IMR-90 (cell line): ENCODE data around the gene TBC1D1. TPM values are rescaled to one million over a fixed set of nuclear protein-coding genes. Genes with fewer than 3 reads are reported as not detected.

Source experiments
- ATAC-seq: fragments of 200-7000 bp; cut with Tn5 transposase; 2 replicates; pipeline ENCODE4 v1.9.1; 2020; ENCODE audit warnings: low read depth, mild to moderate bottlenecking, moderate library complexity
- BruUV-seq: library from RNA; stranded (reverse); fragments of 400-500 nt; replicated peaks from 2 replicates; lab custom pipeline; 2021; lab: Mats Ljungman, UMichigan
- CTCF ChIA-PET: fragments of 300-600 bp; formaldehyde crosslinking; extraction: SDS; loops from one replicate; lab custom pipeline; 2021; ENCODE audit warnings: antibody characterized with exemption; lab: Yijun Ruan, JAX
- POLR2A ChIA-PET: fragments of 300-600 bp; sonication (Branson Sonifier 250); formaldehyde crosslinking; loops from one replicate; lab custom pipeline; 2022; ENCODE audit warnings: antibody characterized with exemption; ENCODE audit not compliant: unreplicated experiment; lab: Charles Lee
- DNase-seq: peaks from one replicate; pipeline ENCODE4 v3.0.0; 2013
- H2AFZ ChIP-seq: replicated peaks from 2 replicates; pipeline ENCODE3; 2013; ENCODE audit warnings: low read length, mild to moderate bottlenecking; ENCODE audit not compliant: poor library complexity
- H2AK5ac ChIP-seq: 2 replicates; pipeline ENCODE4 v1.6.1; 2013; ENCODE audit warnings: low read depth, low read length, inconsistent platforms
- H2AK9ac ChIP-seq: replicated peaks from 2 replicates; pipeline ENCODE3; 2013; ENCODE audit warnings: mild to moderate bottlenecking, low read depth, low read length, moderate library complexity; ENCODE audit not compliant: poor library complexity
- H2BK120ac ChIP-seq: 2 replicates; pipeline ENCODE4 v1.6.1; 2013; ENCODE audit warnings: low read depth, low read length, inconsistent platforms
- H2BK15ac ChIP-seq: 3 replicates; pipeline ENCODE4 v1.6.1; 2013; ENCODE audit warnings: low read depth, low read length, inconsistent platforms
- H2BK20ac ChIP-seq: 2 replicates; pipeline ENCODE4 v1.6.1; 2013; ENCODE audit warnings: low read depth, mild to moderate bottlenecking, inconsistent platforms, low read length, moderate library complexity
- H2BK5ac ChIP-seq: 2 replicates; pipeline ENCODE4 v1.6.1; 2013; ENCODE audit warnings: mild to moderate bottlenecking, low read depth, low read length, inconsistent platforms; ENCODE audit not compliant: poor library complexity, severe bottlenecking
- H3K14ac ChIP-seq: replicated peaks from 2 replicates; pipeline ENCODE4 v1.6.1; 2013; ENCODE audit warnings: low read depth, low read length, inconsistent platforms
- H3K18ac ChIP-seq: 2 replicates; pipeline ENCODE4 v1.6.1; 2013; ENCODE audit warnings: low read depth, low read length, control low read depth
- H3K23ac ChIP-seq: 2 replicates; pipeline ENCODE4 v1.6.1; 2013; ENCODE audit warnings: low read depth, low read length, inconsistent platforms
- H3K27ac ChIP-seq: 2 replicates; pipeline ENCODE4 v1.5.1; 2013; ENCODE audit warnings: mild to moderate bottlenecking, control low read depth, low read length; ENCODE audit not compliant: insufficient read depth
- H3K27me3 ChIP-seq: 2 replicates; pipeline ENCODE4 v1.6.1; 2013; ENCODE audit warnings: low read length; ENCODE audit not compliant: control insufficient read depth, insufficient read depth
- H3K36me3 ChIP-seq: 2 replicates; pipeline ENCODE4 v1.6.1; 2013; ENCODE audit warnings: low read length, mixed read lengths; ENCODE audit not compliant: control insufficient read depth, insufficient read depth
- H3K4ac ChIP-seq: 2 replicates; pipeline ENCODE4 v1.6.1; 2013; ENCODE audit warnings: low read depth, low read length, inconsistent platforms
- H3K4me1 ChIP-seq: 2 replicates; pipeline ENCODE4 v1.6.1; 2013; ENCODE audit warnings: low read length, mixed read lengths; ENCODE audit not compliant: control insufficient read depth, insufficient read depth
- H3K4me2 ChIP-seq: 2 replicates; pipeline ENCODE4 v1.6.1; 2013; ENCODE audit warnings: low read depth, mild to moderate bottlenecking, control low read depth, low read length, moderate library complexity
- H3K4me3 ChIP-seq: 2 replicates; pipeline ENCODE4 v1.5.1; 2013; ENCODE audit warnings: low read depth, mild to moderate bottlenecking, control low read depth, low read length, moderate library complexity; ENCODE audit not compliant: insufficient read depth
- H3K56ac ChIP-seq: 2 replicates; pipeline ENCODE4 v1.6.1; 2013; ENCODE audit warnings: low read length, inconsistent platforms; ENCODE audit not compliant: insufficient read depth; ENCODE audit errors: extremely low read depth
- H3K79me1 ChIP-seq, 2 experiments: 2 replicates each; pipeline ENCODE4 v1.6.1; 2013; ENCODE audit warnings: low read length in 2 of 2, inconsistent platforms in 1 of 2, low read depth in 1 of 2
- H3K9ac ChIP-seq: 2 replicates; pipeline ENCODE4 v1.6.1; 2013; ENCODE audit warnings: low read depth, low read length, control low read depth
- H3K9me1 ChIP-seq: 2 replicates; pipeline ENCODE4 v1.6.1; 2013; ENCODE audit warnings: low read length, inconsistent platforms; ENCODE audit not compliant: insufficient read depth
- H3K9me3 ChIP-seq: 2 replicates; pipeline ENCODE4 v1.6.1; 2013; ENCODE audit warnings: low read length; ENCODE audit not compliant: control insufficient read depth, insufficient read depth
- H4K20me1 ChIP-seq: 2 replicates; pipeline ENCODE4 v1.6.1; 2013; ENCODE audit warnings: low read length, inconsistent platforms; ENCODE audit not compliant: insufficient read depth
- H4K5ac ChIP-seq: 2 replicates; pipeline ENCODE4 v1.6.1; 2013; ENCODE audit warnings: mild to moderate bottlenecking, low read depth, low read length, control low read depth
- H4K8ac ChIP-seq, 2 experiments: 2 replicates each; pipeline ENCODE4 v1.6.1; 2013; ENCODE audit warnings: low read depth in 2 of 2, low read length in 2 of 2, control low read depth in 1 of 2, inconsistent platforms in 1 of 2
- H4K91ac ChIP-seq: 2 replicates; pipeline ENCODE4 v1.6.1; 2013; ENCODE audit warnings: low read depth, low read length, inconsistent platforms; ENCODE audit not compliant: insufficient read depth
- BHLHE40 ChIP-seq: fragments of 150-350 bp; IDR thresholded peaks from 2 replicates; pipeline ENCODE4 v1.6.1; 2016; ENCODE audit warnings: mild to moderate bottlenecking, low read depth, low read length
- CEBPB ChIP-seq: IDR thresholded peaks from 2 replicates; pipeline ENCODE4 v1.6.1; 2012; ENCODE audit warnings: low read depth, low read length, improper control_type of control experiment
- CHD1 ChIP-seq: IDR thresholded peaks from 2 replicates; pipeline ENCODE4 v1.6.1; 2012; ENCODE audit warnings: low read depth, low read length, improper control_type of control experiment
- ELK1 ChIP-seq: fragments of 150-350 bp; IDR thresholded peaks from 2 replicates; pipeline ENCODE4 v1.6.1; 2016; ENCODE audit warnings: low read depth, mild to moderate bottlenecking, low read length, moderate library complexity, borderline replicate concordance
- FOS ChIP-seq: fragments of 150-350 bp; IDR thresholded peaks from 2 replicates; pipeline ENCODE4 v1.6.1; 2016; ENCODE audit warnings: low read depth, low read length
- MAZ ChIP-seq: IDR thresholded peaks from 2 replicates; pipeline ENCODE4 v1.6.1; 2012; ENCODE audit warnings: low read depth, mild to moderate bottlenecking, low read length, improper control_type of control experiment, moderate library complexity, borderline replicate concordance
- MXI1 ChIP-seq: IDR thresholded peaks from 2 replicates; pipeline ENCODE4 v1.6.1; 2012; ENCODE audit warnings: low read depth, mild to moderate bottlenecking, low read length, moderate library complexity, borderline replicate concordance
- POLR2A ChIP-seq: IDR thresholded peaks from 2 replicates; pipeline ENCODE4 v1.6.1; 2012; ENCODE audit warnings: mild to moderate bottlenecking, low read depth, low read length
- RCOR1 ChIP-seq: IDR thresholded peaks from 2 replicates; pipeline ENCODE4 v1.6.1; 2012; ENCODE audit warnings: mild to moderate bottlenecking, low read length, improper control_type of control experiment; ENCODE audit not compliant: insufficient replicate concordance
- RFX5 ChIP-seq: IDR thresholded peaks from 2 replicates; pipeline ENCODE4 v1.8.0; 2012; ENCODE audit warnings: low read depth, mild to moderate bottlenecking, low read length, moderate library complexity
- USF2 ChIP-seq: fragments of 150-350 bp; IDR thresholded peaks from 2 replicates; pipeline ENCODE4 v1.6.1; 2017; ENCODE audit warnings: mild to moderate bottlenecking, antibody characterized with exemption, low read length, low read depth
- WGBS, 2 experiments: methylation state at CpG; one replicate each; pipeline versions ENCODE4 v1.1.5 to v1.1.7; 2013; ENCODE audit warnings: missing lambda C conversion rate in 2 of 2; ENCODE audit not compliant: insufficient read length in 1 of 2; ENCODE audit errors: extremely low coverage in 2 of 2; 5-methylcytosine and 5-hydroxymethylcytosine counted together
- dilution Hi-C: fragments of 300-500 bp; cut with HindIII; formaldehyde crosslinking; loops from one replicate; pipeline ENCODE4 v1.14.3; 2018; ENCODE audit warnings: low sequenced_read_pairs; ENCODE audit not compliant: unreplicated experiment
- in situ Hi-C: fragments of 300-500 bp; cut with MboI; formaldehyde crosslinking; loops from 3 replicates; pipeline ENCODE4 v1.14.3; 2019; ENCODE audit warnings: low sequenced_read_pairs, inconsistent platforms, mixed read lengths
- intact Hi-C: fragments of 100-400 bp; cut with micrococcal nuclease; formaldehyde crosslinking; loops from 2 replicates; pipeline ENCODE4 v1.10.0; 2022
- polyA plus RNA-seq, 3 experiments: library from polyadenylated mRNA; depleted of rRNA; stranded (reverse); fragments of >200 nt; gene quantifications; 2 replicates each; pipeline ENCODE4 v1.2.3, GENCODE V29; 2012; ENCODE audit warnings: low replicate concordance in 1 of 3
- total RNA-seq: library from RNA; depleted of rRNA; stranded (reverse); fragments of >200 nt; gene quantifications from 2 replicates; pipeline ENCODE4 v1.2.3, GENCODE V29; 2012

The TBC1D1 gene
- total and polyA plus RNA-seq, 2 of the 4 experiments (the other 2 are of a cell fraction): 42.4 to 104 TPM

GRCh38 chr4:38111024-38111423, 220.1 kb downstream of the TBC1D1 start:
- Histone ChIP-seq H3K27me3 (no peaks in the 10 kb centered on the region), H3K9me3 (no peaks in the 10 kb centered on the region), H4K8ac (no peak overlapping the region), H3K4ac (no peak overlapping the region), H3K36me3 (no peaks in the 10 kb centered on the region; the same call in 1 of the 2 replicates), H4K5ac (no peak overlapping the region), H2AFZ (no peak overlapping the region), H3K4me1 (peaks cover 17% of the 10 kb centered on the region), H3K23ac (no peak overlapping the region), H2BK120ac (no peak overlapping the region), H4K91ac (no peak overlapping the region), H2BK5ac (no peak overlapping the region), H3K14ac (peak overlapping the region; percentile 65; the same call in 1 of the 2 replicates), H2AK9ac (no peak overlapping the region), H3K9me1 (peaks cover 15% of the 10 kb centered on the region), H2BK20ac (no peak overlapping the region), H3K4me3 (no peak overlapping the region), H3K79me1 (peaks cover 5 to 25% of the 10 kb centered on the region in 2 experiments; a peak in 3 of 4 replicates), H2AK5ac (peak overlapping the region; percentile 45; the same call in 1 of the 2 replicates), H2BK15ac (no peak overlapping the region), H3K56ac (no peak overlapping the region), H3K9ac (no peak overlapping the region), H3K4me2 (no peak overlapping the region), H3K27ac (no peak overlapping the region), H3K18ac (no peak overlapping the region), H4K20me1 (no peaks in the 10 kb centered on the region)
- intact Hi-C loops (no loop called here), in situ Hi-C loops (no loop called here), dilution Hi-C loops (no loop called here)
- DNase-seq (no peak), ATAC-seq (no peak)
- ChIA-PET POLR2A (no interaction called here), CTCF (interaction anchor here (0.8 kb wide), 2 partner anchors 13 to 21 kb away, joined by 3 to 6 read pairs; no protein-coding TSS in a partner anchor)
- WGBS, 2 experiments: no CpG with 5 or more reads among the region's 7 CpGs
- no TSS peak for BruUV-seq
- TF ChIP-seq RCOR1 (no peak), MXI1 (no peak), MAZ (no peak), CEBPB (no peak), POLR2A (no peak), BHLHE40 (no peak), USF2 (no peak), RFX5 (no peak), ELK1 (no peak), CHD1 (no peak), FOS (no peak)
